AML-193 (cell line): ENCODE results near the gene GBP1.

Experiments
- DNase-seq, 2 experiments: peaks; one replicate each; lab custom pipeline; 2025; lab: John Stamatoyannopoulos, UW

Gene GBP1

GRCh38 chr1:89008511-89008910 is 56.5 kb downstream of the GBP1 start:
- DNase-seq = no peak

GRCh38 chr1:89005286-89006151 is 59.5 kb downstream of the GBP1 start:
- DNase-seq = no peak
